Stimulated activated CD8-positive, alpha-beta memory T cell treated with anti-CD3 and anti-CD28 coated beads, Interleukin-4, amount 100 ng/mL, for 4 hours (primary cell): ENCODE results near the gene GLUD1.
A peak's percentile ranks its signal among the peaks of the same experiment; 100 is the strongest.
"Not testable (repeated sequence)": the region's sequence is repeated elsewhere in the genome, so short reads cannot be mapped to it uniquely, and the experiment has no call there.

Source experiments
- DNase-seq, 2 donors: peaks; one replicate each; pipeline ENCODE4 v3.0.0-alpha.2; 2020; ENCODE audit warnings: low read depth in 2 of 2, low spot score in 1 of 2

The GLUD1 gene

DNA sequence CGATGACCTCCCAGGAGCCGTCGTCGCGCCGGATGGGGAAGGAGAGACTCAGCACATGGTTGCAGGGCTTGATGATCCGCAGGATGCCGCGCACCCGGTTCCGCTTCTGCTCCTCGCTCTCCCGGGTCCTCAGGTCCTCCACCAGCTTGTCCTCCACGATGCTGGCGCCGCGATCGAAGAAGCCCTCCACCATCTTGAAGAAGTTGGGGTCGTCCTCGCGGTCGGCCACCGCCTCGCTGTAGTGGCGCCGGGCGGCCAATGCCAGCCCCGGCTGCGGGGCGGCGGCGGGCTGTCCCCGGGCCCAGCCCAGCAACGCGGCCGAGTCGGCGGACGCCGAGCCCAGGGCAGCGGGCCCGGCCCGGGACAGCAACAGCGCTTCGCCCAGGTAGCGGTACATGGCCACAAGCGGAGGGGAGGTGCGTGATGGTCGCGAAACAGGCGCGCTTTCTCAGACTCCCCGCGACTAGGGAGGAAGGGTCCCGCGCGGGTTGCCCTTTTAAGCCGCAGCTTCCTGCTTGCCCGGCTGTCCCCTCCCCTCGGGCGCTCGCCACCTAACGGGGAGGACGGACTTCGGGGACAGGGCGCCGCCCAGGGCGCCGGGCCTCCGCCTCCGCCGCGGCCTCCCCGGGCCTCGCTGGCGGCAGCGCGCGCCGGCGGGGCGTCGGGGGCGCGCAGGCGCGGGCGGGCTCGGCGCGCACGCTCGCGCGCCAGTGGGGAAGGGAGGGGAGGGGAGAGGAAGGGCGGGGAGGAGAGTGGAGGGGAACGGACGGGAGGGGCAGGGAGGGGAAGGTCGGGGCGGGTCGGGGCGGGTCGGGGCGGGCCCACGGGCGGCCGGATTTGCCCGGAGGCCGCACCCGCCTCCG, at the start of gene GLUD1, which contains the start of gene SHLD2:
GLUD1 (minus strand) TSS at position 471 of the 863 bp plus-strand sequence; CDS start at position 397, 74 bp downstream.
SHLD2 (plus strand) TSS at position 834 of the 863 bp plus-strand sequence. CDS start 56,149 bp downstream, outside the sequence.
- DNase-seq = peak; percentile 59 to 79

DNA sequence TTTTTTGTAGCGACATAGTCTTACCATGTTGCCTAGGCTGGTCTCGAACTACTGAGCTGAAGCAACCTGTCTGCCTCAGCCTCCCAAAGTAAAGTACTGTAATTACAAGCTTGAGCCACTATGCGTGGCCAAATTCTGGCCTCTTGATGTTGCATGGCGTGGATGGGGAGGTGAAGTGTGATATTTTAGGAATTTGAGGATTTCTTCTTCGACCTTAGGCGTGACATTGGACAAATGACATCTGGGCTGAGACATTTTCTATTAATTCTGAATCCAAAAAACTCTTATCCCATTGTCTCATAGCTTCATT, 48.4 kb upstream of the GLUD1 start:
- DNase-seq = not testable (repeated sequence)

DNA sequence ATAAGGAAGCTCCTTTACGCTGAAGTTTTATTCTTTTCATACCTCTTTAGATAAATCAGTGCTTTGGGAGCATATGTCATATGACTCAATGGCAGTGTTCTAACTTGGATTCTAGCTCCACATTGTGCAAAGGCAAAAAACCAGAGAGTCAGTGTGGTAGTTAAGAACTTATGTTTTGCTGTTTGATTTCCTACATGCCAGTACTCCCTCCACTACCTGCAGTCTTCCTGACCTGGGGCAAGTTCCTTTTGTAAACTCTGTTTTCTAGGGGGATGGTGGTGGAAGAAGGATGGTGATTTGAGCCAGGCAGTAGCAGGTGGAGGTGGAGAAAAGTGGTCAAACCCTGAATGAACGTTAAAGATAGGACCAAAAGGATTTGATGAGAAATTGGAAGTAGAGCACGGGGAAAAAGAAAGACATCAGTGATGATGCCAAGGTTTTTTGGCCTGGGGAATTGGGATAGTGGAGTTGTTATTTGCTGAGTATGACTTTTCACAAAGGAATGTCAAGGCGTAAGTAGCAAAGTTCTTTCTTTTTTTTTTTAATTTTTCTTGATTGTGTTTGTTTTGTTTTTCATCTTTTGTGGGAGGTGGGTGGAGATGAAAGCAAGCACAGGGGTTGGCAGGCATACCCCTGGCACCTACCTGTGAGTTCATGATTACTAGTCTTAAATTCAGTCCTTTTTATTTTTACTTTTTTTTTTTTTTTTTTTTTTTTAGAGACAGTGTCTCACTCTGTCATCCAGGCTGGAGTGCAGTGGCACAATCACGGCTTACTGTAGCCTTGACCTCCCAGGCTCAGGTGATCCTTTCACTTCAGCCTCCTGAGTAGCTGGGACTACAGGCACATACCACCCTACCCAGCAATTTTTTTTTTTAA, 47.8 kb upstream of the GLUD1 start:
- not testable (repeated sequence) for DNase-seq

GRCh38 chr10:87137478-87137877, 42.8 kb upstream of the GLUD1 start:
- DNase-seq = not testable (repeated sequence)

DNA sequence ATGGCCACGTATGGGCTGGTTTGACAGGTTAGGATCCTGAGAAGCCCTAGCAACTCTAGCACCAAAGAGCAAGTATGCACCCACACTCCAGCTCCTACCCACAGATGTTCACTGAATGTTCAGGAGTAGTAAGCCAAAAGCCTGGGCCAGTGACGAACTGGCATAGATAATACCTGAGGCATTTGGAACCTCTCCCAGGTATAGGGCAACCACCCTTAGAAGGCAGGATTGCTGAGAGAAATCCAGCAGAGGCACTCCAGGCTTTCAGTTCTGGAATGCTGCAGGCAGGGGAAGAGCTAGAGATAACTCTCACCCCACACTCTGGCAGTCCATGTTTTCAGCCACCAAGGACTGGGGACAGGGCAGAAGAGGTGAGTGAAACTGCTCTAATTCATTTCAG, 39.8 kb upstream of the GLUD1 start:
- DNase-seq = not testable (repeated sequence)

DNA sequence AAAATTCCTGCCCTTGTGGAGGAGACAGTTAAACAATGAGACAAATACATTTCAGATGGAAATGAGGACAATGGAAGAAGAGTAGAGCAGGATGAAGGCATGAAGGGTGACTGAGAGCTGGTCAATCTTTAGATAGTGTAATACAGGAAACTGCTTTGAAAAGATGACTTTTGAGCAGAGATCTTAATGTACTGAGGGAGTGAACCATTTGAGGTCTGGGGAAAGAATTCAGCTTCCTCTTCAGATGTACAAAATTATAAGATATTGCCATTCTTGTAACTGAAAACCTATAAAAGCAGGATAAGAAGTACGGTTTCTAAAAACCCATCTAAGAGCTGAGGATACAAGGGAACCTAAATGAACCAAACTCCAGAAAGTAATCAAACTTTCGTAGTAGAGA, 39.3 kb upstream of the GLUD1 start:
- DNase-seq = not testable (repeated sequence)

DNA sequence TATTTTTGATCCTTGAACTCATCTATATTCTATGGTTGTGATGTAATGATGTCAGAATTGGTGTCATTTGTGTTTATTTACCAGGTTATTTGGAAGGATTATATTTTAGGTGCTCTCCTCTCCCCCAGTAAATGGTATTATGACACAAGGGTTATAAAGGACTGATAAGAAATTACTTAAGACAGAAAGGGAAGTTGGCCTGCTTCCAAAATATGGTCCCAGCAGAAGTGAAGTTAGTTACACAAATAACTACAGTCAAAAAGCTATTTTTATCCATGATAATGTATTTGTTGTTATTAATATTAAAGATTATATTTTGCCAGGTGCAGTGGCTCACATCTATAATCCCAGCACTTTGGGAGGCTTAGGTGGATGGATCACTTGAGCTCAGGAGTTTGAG, 37.5 kb upstream of the GLUD1 start:
- DNase-seq = not testable (repeated sequence)

DNA sequence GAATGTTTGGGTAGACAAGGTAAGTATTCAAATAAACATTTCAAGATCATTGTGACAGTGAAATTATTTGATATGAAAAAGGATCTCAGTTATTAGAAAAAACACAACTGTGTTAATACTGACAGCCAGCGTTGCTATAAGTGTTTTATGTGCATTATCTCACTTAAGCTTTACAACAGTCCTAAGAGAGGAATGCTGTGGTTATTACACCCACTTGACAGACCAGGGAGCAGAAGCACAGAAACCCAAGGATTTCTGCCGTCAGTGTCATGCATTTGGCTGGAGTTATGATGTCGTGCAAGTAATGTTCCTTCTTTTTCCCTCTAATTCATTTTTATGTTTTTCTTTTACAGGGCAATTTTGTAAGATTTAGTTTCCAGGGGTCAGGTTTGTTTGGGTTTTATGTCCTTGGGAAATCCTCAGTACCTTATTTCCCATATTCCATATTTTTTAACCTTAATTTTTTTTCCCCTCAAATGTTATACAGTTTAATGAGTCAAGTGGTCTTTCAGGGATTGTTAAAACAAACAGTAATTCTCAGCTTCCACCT, 33.0 kb upstream of the GLUD1 start:
- DNase-seq = not testable (repeated sequence)

DNA sequence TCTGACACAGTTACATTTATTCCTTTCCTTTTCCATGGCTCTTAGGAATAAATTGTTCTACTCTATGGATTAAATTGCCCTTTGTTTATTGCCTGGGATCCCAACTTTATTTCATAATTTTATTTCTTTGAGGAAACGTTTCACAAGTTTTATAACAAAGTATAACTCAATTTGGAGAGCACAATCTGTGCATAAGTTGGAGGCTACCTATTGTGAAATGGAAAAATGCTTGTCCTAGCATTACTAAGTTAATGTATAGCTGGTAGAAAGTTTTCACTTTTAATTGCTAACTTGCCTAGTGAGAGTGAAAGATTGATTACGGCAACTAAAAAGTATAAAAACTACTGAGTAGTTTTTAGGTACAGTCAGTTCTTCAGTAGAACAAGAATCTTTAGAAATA, 32.4 kb upstream of the GLUD1 start:
- not testable (repeated sequence) for DNase-seq

- not testable (repeated sequence) for DNase-seq
These were observed 28.7 kb upstream of the GLUD1 start for GRCh38 chr10:87123351-87123750.

- DNase-seq = not testable (repeated sequence)
These were observed 24.4 kb upstream of the GLUD1 start for GRCh38 chr10:87119029-87119428.

GRCh38 chr10:87118122-87118521, 23.5 kb upstream of the GLUD1 start:
- DNase-seq = not testable (repeated sequence)

DNA sequence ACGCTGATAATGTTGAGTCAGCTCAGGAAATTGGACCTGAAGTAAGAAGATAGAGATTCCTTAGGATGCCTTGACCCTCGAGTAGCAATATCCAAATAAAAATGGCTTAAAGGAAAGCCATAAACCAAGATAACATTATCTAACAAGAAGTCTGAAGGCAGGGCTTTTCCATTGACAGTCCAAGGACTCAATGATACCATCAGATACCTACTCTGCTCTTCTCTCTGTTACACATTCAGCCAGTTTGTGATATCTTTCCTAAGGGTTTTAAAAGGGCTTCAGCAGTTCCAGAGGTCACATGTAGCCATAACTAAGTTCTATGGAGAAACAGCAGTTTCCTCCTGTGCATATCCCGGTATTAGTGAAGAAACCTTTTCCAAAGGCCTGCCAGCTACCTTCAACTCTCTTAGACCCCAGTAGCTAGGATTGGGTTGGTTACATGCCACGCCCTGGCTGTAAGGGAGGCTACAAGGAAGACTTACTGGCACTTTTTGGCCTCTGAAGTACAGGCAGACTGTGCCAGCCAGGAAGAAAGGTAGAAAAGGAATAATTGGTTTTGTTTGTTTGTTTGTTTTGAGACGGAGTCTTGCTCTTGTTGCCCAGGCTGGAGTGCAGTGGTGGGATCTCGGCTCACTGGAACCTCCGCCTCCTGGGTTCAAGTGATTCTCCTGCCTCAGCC, 10.9 kb upstream of the GLUD1 start:
- no peak for DNase-seq

GRCh38 chr10:87104727-87105126, 10.1 kb upstream of the GLUD1 start:
- not testable (repeated sequence) for DNase-seq

GRCh38 chr10:87101996-87102395, 7.4 kb upstream of the GLUD1 start:
- no peak for DNase-seq

DNA sequence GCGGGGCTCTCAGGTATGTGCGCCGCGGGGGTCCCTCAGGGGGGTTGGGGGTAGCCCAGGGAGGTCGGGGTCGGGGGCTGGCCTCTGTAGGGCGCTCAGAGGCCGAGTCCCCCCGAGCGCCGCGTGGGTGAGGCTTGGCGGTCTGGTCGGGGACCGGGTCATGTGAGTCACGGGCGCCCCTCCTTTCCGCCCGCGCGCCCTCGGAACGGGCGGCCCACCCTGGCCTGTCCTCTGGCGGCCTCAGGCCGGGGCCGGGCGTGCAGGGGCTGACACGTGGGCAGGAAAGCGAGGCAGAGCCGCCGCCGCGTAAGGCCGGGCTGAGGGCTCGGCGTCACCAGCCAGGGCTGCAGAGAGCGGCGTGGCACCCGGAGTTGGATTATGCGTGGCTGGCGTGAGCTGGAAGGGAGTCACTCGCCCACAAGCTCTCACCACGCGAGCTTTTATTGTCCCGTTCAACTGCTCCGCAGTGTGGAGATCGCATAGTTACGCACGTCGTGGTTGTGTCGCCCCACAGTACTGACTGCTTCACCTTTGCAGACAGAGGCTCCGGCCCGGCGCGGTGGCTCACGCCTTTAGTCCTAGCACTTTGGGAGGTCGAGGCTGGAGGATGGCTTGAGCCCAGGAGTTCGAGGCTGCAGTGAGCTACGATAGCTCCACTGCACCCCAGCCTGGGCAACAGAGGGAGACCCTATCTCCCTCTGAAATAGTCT, 748 bp upstream of the GLUD1 start:
- DNase-seq = peak; percentile 44 to 69

DNA sequence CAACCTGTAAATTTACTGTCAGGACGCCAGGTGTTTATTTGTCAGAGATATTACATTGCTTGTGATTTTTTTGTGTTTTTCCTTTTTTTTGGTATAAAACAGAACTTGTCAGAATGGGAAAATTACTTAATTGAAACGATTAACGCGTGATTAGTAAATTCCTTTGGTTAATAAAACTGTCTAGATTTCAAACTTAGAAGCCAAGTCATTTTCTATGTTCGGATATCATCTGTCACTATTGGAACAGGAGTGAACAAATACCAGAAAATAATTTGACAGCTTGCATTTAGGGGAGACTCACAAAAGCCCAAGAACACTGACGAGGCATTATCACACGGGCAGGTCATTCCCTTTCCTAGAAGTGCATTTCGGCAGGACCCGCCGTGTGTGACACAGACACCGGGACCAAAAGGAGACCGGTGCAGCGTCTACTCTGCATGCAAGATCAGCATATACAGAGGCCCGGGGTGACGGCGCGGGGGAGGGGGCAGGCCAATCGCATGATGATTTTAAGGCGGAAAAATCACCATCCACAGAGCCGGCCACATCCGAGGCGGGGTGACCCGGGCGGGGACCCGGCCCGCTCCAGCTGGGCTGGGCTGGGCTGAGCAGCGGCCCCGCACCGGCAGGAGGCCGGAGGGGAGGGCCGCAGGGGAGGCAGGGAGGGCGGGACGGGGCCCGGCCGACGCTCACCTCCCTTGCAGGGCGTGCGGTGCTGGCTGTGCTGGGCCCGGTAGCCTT, 841 bp downstream of the GLUD1 start:
- peak; percentile 32 to 49 for DNase-seq

DNA sequence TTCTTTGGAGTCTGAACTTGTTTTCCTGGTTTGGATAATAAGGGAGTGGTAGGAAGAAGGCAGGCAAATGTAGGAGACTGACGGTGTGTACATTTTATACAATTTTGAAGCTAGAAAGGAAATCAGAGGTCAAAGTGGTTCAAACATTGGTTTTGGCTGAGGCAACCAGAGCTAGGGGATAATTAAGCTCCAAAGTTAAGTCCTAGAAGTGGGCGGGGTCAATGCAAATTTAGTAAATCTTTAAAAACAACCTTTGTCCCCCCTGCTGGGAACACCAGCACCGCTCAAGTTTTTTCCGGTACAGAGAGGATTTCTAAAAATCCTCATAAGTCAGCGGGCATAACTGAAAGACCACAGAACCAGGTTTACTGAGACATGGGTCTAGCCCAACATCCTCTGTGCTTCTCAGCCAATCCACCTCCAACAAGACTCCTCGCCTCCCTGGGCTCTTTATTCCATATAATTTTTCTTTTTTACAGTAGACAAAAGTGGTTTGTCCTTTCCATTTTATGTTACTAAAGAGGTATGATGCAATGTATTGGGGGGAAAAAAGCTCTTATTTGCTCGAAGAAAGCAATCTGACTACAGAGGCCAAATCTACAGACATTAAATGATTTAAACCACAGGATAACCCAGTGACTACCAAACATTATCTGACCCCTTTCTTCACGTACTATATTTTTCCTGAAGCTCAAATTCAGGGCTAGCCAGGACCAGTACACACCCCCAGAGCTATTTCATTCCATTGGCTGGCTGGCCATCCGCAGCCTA, 1.6 kb downstream of the GLUD1 start:
- DNase-seq = no peak

GRCh38 chr10:87092376-87092860, 2.2 kb downstream of the GLUD1 start:
- DNase-seq = no peak
